Left colon (tissue), 2 donors: ENCODE measurements around the gene KRTDAP. TPM values are rescaled to one million over a fixed set of nuclear protein-coding genes. Genes with fewer than 3 reads are reported as not detected.
A peak's percentile ranks its signal among the peaks of the same experiment; 100 is the strongest.

Source experiments
- ATAC-seq: fragments of 200-7000 bp; cut with Tn5 transposase; one replicate; pipeline ENCODE4 v1.9.1; 2020; ENCODE audit warnings: mild to moderate bottlenecking, moderate library complexity
- DNase-seq, 2 donors: peaks; one replicate each; pipeline ENCODE4 v3.0.0-alpha.2; 2020
- intact Hi-C, 2 donors: fragments of 100-400 bp; cut with DNase I in 1 of 2; cut with micrococcal nuclease in 1 of 2; formaldehyde crosslinking; loops; one replicate each; pipeline versions ENCODE4 v1.11.2 to v1.14.0; 2022; cut with DNase I, micrococcal nuclease
- long read RNA-seq: library from polyadenylated mRNA; unstranded; transcript quantifications from one replicate; pipeline ENCODE4 v2.0.0, GENCODE V29; 2021
- total RNA-seq, 2 donors: library from RNA; stranded (reverse); fragmentation: NEBNext Ultra II Directional; extraction: Animal tissue kit (Norgen Biotek cat#: 25700); gene quantifications; one replicate each; pipeline ENCODE4 v1.2.1, GENCODE V29; 2021
- donor health status: DM: no; HTN: no; CAD: no.
- donor health status: DM: yes; HTN: yes; CAD: no.

KRTDAP gene
- not detected for total RNA-seq
- long read RNA-seq, result 0 reads

GRCh38 chr19:35490364-35490763 is at the start of gene KRTDAP:
KRTDAP (minus strand) TSS chr19:35490464; CDS start chr19:35490442, 22 bp downstream.
- intact Hi-C loops, result loop anchor here (5.0 to 10.0 kb wide), 2 partner anchors 136 to 138 kb away; partner anchors contain the start of gene FFAR3 (in 1 of the 2)
- no peak for ATAC-seq
- no peak for DNase-seq

- ATAC-seq (no peak), DNase-seq (no peak)
- intact Hi-C loops, result loop anchor here in 1 of 2 donors (10.0 kb wide), 1 partner anchor 175 kb away; the partner anchor contains the start of gene KMT2B
Measured at GRCh38 chr19:35539850-35540249, 49.6 kb upstream of the KRTDAP start.

GRCh38 chr19:35539314-35539713 is 49.0 kb upstream of the KRTDAP start:
- intact Hi-C loops, result no loop called here
- ATAC-seq (no peak), DNase-seq (no peak)

GRCh38 chr19:35534803-35535480 is 44.7 kb upstream of the KRTDAP start:
- no peak for ATAC-seq
- intact Hi-C loops, result no loop called here

GRCh38 chr19:35533822-35534392 is 43.6 kb upstream of the KRTDAP start:
- ATAC-seq (peak; percentile 71), DNase-seq (peak in 1 of 2 donors; percentile 54)
- intact Hi-C loops, result no loop called here

More at GRCh38 chr19:35534803-35535480, 44.7 kb upstream of the KRTDAP start:
- no peak for DNase-seq

GRCh38 chr19:35533201-35533821 is 43.0 kb upstream of the KRTDAP start, which contains the start of gene GAPDHS:
GAPDHS (plus strand) TSS chr19:35533456; CDS start chr19:35533528, 72 bp downstream.
- ATAC-seq (peak; percentile 18), DNase-seq (no peak)
- intact Hi-C loops, result no loop called here

GRCh38 chr19:35531291-35531690 is 41.0 kb upstream of the KRTDAP start:
- DNase-seq, result no peak
- intact Hi-C loops, result no loop called here
- ATAC-seq, result no peak

GRCh38 chr19:35529241-35530218 is 39.3 kb upstream of the KRTDAP start:
- ATAC-seq, result no peak
- intact Hi-C loops, result no loop called here
- no peak for DNase-seq

GRCh38 chr19:35528218-35529038 is 38.2 kb upstream of the KRTDAP start, which contains the start of gene SBSN:
SBSN (minus strand) TSS chr19:35528311; CDS start chr19:35528281, 30 bp downstream.
- DNase-seq, result no peak
- intact Hi-C loops, result no loop called here
- ATAC-seq, result no peak

- no peak for ATAC-seq
- no peak for DNase-seq
- intact Hi-C loops, result no loop called here
Measured at GRCh38 chr19:35525873-35526272, 35.6 kb upstream of the KRTDAP start.

- intact Hi-C loops, result no loop called here
- DNase-seq, result no peak
- no peak for ATAC-seq
Measured at GRCh38 chr19:35524181-35524837, 34.0 kb upstream of the KRTDAP start.

- intact Hi-C loops, result no loop called here
- peak; percentile 86 for ATAC-seq
- DNase-seq, result peak in 1 of 2 donors; percentile 23
Measured at GRCh38 chr19:35522745-35523327, 32.6 kb upstream of the KRTDAP start.

- intact Hi-C loops, result no loop called here
- no peak for DNase-seq
- no peak for ATAC-seq
Measured at GRCh38 chr19:35521124-35521743, 31.0 kb upstream of the KRTDAP start.

- intact Hi-C loops, result no loop called here
- ATAC-seq (peak; percentile 26), DNase-seq (no peak)
Measured at GRCh38 chr19:35519291-35519690, 29.0 kb upstream of the KRTDAP start.

- DNase-seq (no peak), ATAC-seq (no peak)
- intact Hi-C loops, result no loop called here
Measured at GRCh38 chr19:35518313-35518712, 28.0 kb upstream of the KRTDAP start.

- ATAC-seq, result no peak
- no peak for DNase-seq
- intact Hi-C loops, result no loop called here
Measured at GRCh38 chr19:35517342-35517741, 27.1 kb upstream of the KRTDAP start.

GRCh38 chr19:35516310-35516709 is 26.0 kb upstream of the KRTDAP start:
- intact Hi-C loops, result no loop called here
- no peak for ATAC-seq
- DNase-seq, result no peak
